ENCODE data around the gene MAL.

Gene MAL

DNA sequence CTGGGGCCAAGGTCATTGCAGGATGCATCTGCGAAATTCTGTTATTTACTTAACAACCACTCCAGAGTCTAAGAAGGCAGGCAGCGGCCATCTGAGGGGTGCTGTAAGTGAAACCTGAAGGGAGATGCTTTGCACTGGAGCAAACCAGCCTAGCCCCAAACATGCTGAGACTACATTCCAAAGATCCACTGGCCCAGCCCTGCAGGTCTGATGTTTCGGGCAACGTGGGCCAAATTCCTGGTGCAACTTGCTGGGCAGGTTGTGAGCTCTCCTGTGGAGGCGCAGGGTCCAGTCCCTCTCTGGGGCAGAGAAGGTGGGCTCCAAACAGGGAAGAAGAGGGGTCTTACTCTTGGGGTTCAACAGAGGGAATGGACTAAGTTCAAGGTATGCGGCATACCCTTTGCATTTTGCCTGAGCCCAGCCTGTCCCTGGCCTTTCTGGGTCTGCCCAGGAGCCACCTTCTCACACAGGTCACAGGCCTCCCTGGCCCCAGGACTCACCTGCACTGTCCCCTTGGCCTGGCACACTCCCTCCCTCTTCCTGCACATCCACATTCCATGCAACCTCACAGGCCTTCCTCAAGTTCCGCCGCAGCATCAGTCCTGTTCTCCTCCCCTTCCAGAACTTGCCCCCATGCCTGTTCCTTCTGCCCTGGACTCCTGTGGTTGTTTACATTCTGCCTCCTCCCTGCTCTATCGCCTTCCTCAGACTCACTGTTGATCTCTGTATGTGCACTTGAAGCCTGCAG lies 5.1 kb upstream of the MAL start:
- TF ChIP-seq, protein P1, sequence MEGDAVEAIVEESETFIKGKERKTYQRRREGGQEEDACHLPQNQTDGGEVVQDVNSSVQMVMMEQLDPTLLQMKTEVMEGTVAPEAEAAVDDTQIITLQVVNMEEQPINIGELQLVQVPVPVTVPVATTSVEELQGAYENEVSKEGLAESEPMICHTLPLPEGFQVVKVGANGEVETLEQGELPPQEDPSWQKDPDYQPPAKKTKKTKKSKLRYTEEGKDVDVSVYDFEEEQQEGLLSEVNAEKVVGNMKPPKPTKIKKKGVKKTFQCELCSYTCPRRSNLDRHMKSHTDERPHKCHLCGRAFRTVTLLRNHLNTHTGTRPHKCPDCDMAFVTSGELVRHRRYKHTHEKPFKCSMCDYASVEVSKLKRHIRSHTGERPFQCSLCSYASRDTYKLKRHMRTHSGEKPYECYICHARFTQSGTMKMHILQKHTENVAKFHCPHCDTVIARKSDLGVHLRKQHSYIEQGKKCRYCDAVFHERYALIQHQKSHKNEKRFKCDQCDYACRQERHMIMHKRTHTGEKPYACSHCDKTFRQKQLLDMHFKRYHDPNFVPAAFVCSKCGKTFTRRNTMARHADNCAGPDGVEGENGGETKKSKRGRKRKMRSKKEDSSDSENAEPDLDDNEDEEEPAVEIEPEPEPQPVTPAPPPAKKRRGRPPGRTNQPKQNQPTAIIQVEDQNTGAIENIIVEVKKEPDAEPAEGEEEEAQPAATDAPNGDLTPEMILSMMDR (conservative IDR thresholded peaks at IDR 0.05; ENCODE audit: low read depth, low read length): no peak
- DNase-seq (ENCODE audit: low read depth): no peak
- no peak overlapping the region for H3K4me3 ChIP-seq (ENCODE audit: low read depth, low read length)

DNA sequence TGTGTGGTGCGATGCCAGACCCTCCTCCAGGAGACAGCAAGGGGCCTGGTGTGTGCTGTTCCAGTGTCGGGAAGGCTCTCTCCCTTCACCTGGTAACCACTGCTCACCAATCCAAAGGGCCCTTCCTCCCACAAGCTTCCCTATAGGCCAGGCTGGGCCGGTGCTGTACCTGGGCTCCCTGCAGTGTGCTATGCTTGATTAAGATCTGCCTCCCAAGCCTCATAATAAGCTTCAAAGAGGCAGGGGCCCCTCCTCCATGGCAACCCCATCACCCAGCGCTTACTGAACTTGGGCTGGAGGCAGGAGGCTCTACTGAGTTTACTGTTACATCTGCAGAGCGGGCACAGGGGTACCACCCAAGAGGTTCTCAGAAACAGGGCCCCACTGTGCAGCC lies 4.5 kb upstream of the MAL start:
- TF ChIP-seq, protein P1 (conservative IDR thresholded peaks at IDR 0.05; ENCODE audit: low read depth, low read length): no peak
- DNase-seq (ENCODE audit: low read depth): no peak

GRCh38 chr2:95021847-95022246 lies 3.7 kb upstream of the MAL start:
- TF ChIP-seq, protein P1 (conservative IDR thresholded peaks at IDR 0.05; ENCODE audit: low read depth, low read length): no peak
- no peak overlapping the region for H3K4me3 ChIP-seq (ENCODE audit: low read depth, low read length)
- no peak for DNase-seq (ENCODE audit: low read depth)

More for the DNA sequence above, 4.5 kb upstream of the MAL start:
- H3K4me3 ChIP-seq (ENCODE audit: low read depth, low read length): no peak overlapping the region

GRCh38 chr2:95022309-95023221 lies 2.9 kb upstream of the MAL start:
- peak; percentile 67 for DNase-seq (ENCODE audit: low read depth)
- TF ChIP-seq, protein P1 (conservative IDR thresholded peaks at IDR 0.05; ENCODE audit: low read depth, low read length): peak; percentile 94
- no peak overlapping the region for H3K4me3 ChIP-seq (ENCODE audit: low read depth, low read length)

DNA sequence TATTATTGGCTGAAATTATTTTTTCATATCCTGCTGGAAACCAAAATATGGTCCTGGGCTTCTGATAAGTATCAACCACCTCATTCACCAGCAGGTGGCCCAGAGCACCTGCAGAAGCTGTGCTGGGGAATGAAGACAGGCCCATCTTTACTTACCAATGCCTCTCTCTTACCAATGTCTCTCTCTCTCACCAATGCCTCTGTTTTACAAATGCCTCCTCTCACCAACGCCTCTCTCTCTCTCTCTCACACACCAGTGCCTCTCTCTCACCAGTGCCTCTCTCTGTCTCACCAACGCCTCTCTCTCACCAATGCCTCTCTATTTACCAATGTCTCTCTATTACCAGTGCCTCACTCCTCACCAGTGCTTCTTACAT lies 2.3 kb upstream of the MAL start:
- no peak for DNase-seq (ENCODE audit: low read depth)
- TF ChIP-seq, protein P1 (conservative IDR thresholded peaks at IDR 0.05; ENCODE audit: low read depth, low read length): peak; percentile 2
- no peak overlapping the region for H3K4me3 ChIP-seq (ENCODE audit: low read depth, low read length)

- DNase-seq (ENCODE audit: low read depth): no peak
- no peak overlapping the region for H3K4me3 ChIP-seq (ENCODE audit: low read depth, low read length)
- TF ChIP-seq, protein P1 (conservative IDR thresholded peaks at IDR 0.05; ENCODE audit: low read depth, low read length): no peak
These were observed 1.1 kb upstream of the MAL start for GRCh38 chr2:95024371-95024770.

Data from choroid plexus epithelial cell (primary cell).